ENCODE data around the gene FRY.

FRY gene

DNA sequence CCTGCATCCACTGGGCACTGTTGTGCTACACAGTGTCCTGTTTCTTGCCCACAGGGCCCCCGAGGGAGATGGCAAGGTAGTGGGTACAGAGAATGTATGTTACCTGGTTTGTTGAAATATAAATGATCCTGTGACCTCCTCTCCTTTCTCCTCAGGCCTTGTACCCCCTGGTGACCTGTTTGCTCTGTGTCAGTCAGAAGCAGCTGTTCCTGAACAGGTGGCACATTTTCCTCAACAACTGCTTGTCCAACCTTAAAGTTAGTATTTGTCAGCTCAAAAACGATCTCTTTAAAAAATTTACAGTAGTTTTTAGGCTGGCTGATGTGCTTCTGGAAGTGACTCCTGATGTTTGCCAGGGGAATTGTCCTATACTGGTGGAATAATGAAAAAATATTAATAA is 105.1 kb downstream of the FRY start:
- DNase-seq, result no peak
- TF ChIP-seq, protein P1, sequence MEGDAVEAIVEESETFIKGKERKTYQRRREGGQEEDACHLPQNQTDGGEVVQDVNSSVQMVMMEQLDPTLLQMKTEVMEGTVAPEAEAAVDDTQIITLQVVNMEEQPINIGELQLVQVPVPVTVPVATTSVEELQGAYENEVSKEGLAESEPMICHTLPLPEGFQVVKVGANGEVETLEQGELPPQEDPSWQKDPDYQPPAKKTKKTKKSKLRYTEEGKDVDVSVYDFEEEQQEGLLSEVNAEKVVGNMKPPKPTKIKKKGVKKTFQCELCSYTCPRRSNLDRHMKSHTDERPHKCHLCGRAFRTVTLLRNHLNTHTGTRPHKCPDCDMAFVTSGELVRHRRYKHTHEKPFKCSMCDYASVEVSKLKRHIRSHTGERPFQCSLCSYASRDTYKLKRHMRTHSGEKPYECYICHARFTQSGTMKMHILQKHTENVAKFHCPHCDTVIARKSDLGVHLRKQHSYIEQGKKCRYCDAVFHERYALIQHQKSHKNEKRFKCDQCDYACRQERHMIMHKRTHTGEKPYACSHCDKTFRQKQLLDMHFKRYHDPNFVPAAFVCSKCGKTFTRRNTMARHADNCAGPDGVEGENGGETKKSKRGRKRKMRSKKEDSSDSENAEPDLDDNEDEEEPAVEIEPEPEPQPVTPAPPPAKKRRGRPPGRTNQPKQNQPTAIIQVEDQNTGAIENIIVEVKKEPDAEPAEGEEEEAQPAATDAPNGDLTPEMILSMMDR (IDR thresholded peaks at IDR 0.05; ENCODE audit: low read depth, low read length), result no peak
- Histone ChIP-seq H3K27ac (no peak overlapping the region), H3K36me3 (no peaks in the 10 kb centered on the region; the same call in 1 of the 2 replicates), H3K4me3 (ENCODE audit: low read depth, low read length) (no peak overlapping the region), H3K27me3 (ENCODE audit: insufficient read depth, low read depth, severe bottlenecking) (no peaks in the 10 kb centered on the region), H3K9me3 (ENCODE audit: severe bottlenecking) (no peaks in the 10 kb centered on the region)

DNA sequence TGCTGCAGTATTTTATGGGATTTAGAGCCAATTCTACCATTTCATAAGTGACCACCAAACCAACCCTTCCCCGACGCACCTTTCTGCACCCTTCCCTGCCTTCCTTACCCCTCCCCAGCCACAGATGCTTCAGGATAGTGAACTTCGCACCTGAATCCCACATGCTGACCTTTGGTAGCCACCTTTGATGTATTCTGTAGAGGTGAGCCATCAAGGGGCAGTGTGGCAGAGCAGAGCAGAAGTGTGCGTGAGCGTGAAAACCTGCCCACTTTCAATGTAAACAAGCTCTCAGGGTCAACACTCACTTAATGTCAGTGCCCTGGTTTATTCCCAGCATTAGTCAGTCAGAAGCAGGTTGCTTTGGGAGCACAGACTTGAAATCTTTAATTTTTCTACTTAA is 107.7 kb downstream of the FRY start:
- no peak overlapping the region for H3K4me3 ChIP-seq (ENCODE audit: low read depth, low read length)
- DNase-seq, result no peak
- TF ChIP-seq, protein P1 (IDR thresholded peaks at IDR 0.05; ENCODE audit: low read depth, low read length), result no peak
- no peak overlapping the region for H3K27ac ChIP-seq
- no peaks in the 10 kb centered on the region; the same call in 1 of the 2 replicates for H3K36me3 ChIP-seq
- no peaks in the 10 kb centered on the region for H3K27me3 ChIP-seq (ENCODE audit: insufficient read depth, low read depth, severe bottlenecking)
- no peaks in the 10 kb centered on the region for H3K9me3 ChIP-seq (ENCODE audit: severe bottlenecking)

DNA sequence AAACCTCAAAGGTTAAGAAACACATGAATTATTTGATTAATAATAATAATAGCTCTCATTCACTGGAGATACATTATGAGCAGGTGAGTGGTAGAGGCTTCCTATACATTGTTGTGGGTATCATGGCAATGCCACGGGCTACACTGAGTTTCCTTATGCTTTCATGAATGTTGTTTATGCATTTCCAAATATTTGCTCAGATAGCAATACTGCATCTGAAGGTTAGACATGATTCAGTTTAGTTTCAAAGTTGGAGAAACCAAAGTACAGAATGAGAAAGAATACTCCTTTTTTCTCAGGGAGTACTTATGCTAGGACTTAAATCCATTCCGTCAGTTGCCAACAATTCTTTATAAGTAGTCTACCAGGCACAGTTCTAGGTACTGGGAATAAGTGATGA is 108.5 kb downstream of the FRY start:
- Histone ChIP-seq H3K36me3 (no peaks in the 10 kb centered on the region; the same call in 1 of the 2 replicates), H3K9me3 (ENCODE audit: severe bottlenecking) (no peaks in the 10 kb centered on the region), H3K27ac (no peak overlapping the region), H3K27me3 (ENCODE audit: insufficient read depth, low read depth, severe bottlenecking) (no peaks in the 10 kb centered on the region), H3K4me3 (ENCODE audit: low read depth, low read length) (no peak overlapping the region)
- TF ChIP-seq, protein P1 (IDR thresholded peaks at IDR 0.05; ENCODE audit: low read depth, low read length), result no peak
- no peak for DNase-seq

DNA sequence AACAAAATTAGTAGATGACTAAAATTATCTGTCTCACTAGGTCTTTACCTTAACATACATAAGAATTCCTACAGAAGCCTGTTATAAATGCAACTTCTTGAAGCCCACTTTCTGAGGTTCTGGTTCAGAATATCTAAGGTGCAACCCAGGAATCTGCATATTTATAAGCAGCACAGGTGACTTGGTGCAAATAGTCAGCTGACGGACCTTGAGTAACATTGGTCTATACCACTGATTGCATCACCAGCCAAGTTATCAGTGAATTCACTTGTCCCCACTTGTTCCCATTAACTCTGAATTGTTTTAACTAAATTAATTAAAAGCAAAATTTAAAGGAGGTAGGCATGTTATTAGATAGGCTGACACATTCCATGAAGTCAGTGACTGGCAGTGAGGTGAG is 109.9 kb downstream of the FRY start:
- Histone ChIP-seq H3K36me3 (no peaks in the 10 kb centered on the region; the same call in 1 of the 2 replicates), H3K27ac (no peak overlapping the region), H3K9me3 (ENCODE audit: severe bottlenecking) (peaks cover 3% of the 10 kb centered on the region), H3K27me3 (ENCODE audit: insufficient read depth, low read depth, severe bottlenecking) (no peaks in the 10 kb centered on the region), H3K4me3 (ENCODE audit: low read depth, low read length) (no peak overlapping the region)
- TF ChIP-seq, protein P1 (IDR thresholded peaks at IDR 0.05; ENCODE audit: low read depth, low read length), result no peak
- no peak for DNase-seq

DNA sequence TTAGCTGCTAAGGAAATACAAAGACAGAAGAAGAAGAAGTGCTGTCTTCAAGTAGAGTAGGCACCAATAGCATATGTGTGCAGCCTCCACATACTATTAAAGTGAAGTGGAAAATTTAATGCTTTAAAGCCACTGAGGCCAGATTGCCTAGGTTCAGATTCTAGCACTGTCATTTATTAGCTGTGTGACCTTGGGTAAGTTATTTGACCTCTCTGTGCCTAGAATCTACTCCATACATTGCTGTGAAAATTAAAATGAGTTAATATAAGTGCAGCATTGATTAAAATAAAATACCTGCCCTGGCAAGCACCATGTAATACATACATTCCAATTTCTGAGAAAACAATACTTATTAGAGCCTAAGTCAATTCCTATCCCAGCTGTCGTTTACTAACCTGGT is 110.5 kb downstream of the FRY start:
- Histone ChIP-seq H3K36me3 (no peaks in the 10 kb centered on the region; the same call in 1 of the 2 replicates), H3K4me3 (ENCODE audit: low read depth, low read length) (no peak overlapping the region), H3K27ac (no peak overlapping the region), H3K9me3 (ENCODE audit: severe bottlenecking) (peaks cover 3% of the 10 kb centered on the region), H3K27me3 (ENCODE audit: insufficient read depth, low read depth, severe bottlenecking) (no peaks in the 10 kb centered on the region)
- TF ChIP-seq, protein P1 (IDR thresholded peaks at IDR 0.05; ENCODE audit: low read depth, low read length), result no peak
- DNase-seq, result no peak

DNA sequence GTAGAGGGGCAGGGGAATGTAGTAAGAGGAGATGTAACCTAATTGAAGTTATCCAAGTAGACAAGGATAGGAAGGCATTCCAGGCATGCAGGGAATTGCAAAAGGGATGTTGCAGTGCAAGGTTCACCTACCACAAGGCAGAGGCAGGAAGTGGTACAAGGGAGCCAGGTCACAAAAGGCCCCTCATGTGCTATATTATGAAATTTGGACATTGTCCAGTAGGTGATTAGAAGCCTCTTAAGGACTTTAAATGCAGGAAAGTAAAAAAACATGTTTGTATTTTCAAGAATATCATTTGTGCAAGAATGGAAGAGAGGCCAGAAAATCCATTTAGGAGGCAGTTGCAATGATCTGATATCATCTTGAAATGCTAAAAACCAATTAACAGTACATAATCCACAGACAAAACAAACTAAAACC is 111.4 kb downstream of the FRY start:
- Histone ChIP-seq H3K9me3 (ENCODE audit: severe bottlenecking) (peaks cover 3% of the 10 kb centered on the region), H3K27me3 (ENCODE audit: insufficient read depth, low read depth, severe bottlenecking) (no peaks in the 10 kb centered on the region), H3K36me3 (peaks cover under 1% of the 10 kb centered on the region; the same call in 1 of the 2 replicates), H3K27ac (no peak overlapping the region), H3K4me3 (ENCODE audit: low read depth, low read length) (no peak overlapping the region)
- DNase-seq, result no peak
- TF ChIP-seq, protein P1 (IDR thresholded peaks at IDR 0.05; ENCODE audit: low read depth, low read length), result no peak

Measured in WERI-Rb-1 (cell line).